ENCODE data around the gene CFAP299. TPM values are rescaled to one million over a fixed set of nuclear protein-coding genes. Genes with fewer than 3 reads are reported as not detected.
"Not testable (repeated sequence)": the region's sequence is repeated elsewhere in the genome, so short reads cannot be mapped to it uniquely, and the experiment has no call there.

Gene CFAP299
- total RNA-seq, 1 donor: 2.5 TPM

DNA sequence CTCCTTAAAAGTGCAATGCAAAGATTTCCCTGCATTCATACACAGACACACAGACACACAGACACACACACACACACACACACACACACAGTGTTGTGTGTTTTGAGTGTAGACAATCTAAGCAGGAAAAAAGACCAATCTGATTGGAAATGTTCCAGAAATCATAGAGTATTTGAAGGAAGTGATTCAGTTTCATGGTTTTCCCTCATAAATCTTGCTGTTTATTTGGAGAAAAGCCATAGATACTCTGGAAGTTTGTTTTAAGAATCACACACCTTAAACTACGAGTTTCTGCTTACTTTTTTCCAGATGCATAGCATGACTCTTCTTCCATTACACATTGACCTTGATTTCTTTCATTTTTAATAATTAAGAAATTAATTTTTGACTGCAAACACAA lies 396.5 kb downstream of the CFAP299 start:
- peak; percentile 13 for DNase-seq (ENCODE audit: insufficient read length, low spot score, missing footprints)

DNA sequence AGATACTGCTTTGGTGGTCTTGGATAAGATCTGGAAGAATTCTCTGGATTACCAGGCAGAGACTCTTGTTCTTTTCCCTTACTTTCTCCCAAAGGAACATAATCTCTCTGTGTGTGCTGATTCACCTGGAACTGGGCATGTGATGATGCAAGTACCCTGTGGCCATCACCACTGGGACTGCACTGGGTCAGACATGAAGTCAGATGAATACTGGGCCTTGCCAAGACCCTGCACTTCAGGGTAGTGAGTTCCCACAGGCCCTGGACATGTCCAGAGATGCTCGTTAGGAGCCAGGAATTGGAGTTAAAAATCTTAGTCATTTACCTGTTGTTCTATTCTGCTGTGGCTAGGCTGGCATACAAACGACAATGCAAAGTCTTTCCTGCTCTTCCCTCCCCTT lies 404.8 kb downstream of the CFAP299 start:
- Histone ChIP-seq H3K27me3 (ENCODE audit: insufficient read depth, low read length) (no peaks in the 10 kb centered on the region), H3K4me1 (ENCODE audit: insufficient read depth, low read length) (no peaks in the 10 kb centered on the region), H3K79me2 (ENCODE audit: insufficient read depth, low read length) (no peaks in the 10 kb centered on the region), H3K4me3 (ENCODE audit: insufficient read depth, low read length) (no peak overlapping the region), H4K20me1 (ENCODE audit: insufficient read depth, low read length) (no peaks in the 10 kb centered on the region), H2AFZ (ENCODE audit: low read length) (no peak overlapping the region), H3K36me3 (ENCODE audit: insufficient read depth, low read length) (no peaks in the 10 kb centered on the region), H3K4me2 (ENCODE audit: insufficient read depth, low read length) (no peak overlapping the region), H3K27ac (ENCODE audit: low read depth, low read length) (no peak overlapping the region), H3K9me3 (ENCODE audit: low read depth, low read length) (no peaks in the 10 kb centered on the region)
- TF ChIP-seq, protein P1, sequence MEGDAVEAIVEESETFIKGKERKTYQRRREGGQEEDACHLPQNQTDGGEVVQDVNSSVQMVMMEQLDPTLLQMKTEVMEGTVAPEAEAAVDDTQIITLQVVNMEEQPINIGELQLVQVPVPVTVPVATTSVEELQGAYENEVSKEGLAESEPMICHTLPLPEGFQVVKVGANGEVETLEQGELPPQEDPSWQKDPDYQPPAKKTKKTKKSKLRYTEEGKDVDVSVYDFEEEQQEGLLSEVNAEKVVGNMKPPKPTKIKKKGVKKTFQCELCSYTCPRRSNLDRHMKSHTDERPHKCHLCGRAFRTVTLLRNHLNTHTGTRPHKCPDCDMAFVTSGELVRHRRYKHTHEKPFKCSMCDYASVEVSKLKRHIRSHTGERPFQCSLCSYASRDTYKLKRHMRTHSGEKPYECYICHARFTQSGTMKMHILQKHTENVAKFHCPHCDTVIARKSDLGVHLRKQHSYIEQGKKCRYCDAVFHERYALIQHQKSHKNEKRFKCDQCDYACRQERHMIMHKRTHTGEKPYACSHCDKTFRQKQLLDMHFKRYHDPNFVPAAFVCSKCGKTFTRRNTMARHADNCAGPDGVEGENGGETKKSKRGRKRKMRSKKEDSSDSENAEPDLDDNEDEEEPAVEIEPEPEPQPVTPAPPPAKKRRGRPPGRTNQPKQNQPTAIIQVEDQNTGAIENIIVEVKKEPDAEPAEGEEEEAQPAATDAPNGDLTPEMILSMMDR (IDR thresholded peaks at IDR 0.05; ENCODE audit: extremely low read depth, low read depth, low read length): no peak
- no peak for DNase-seq (ENCODE audit: insufficient read length, low spot score, missing footprints)

More for the DNA sequence above, 396.5 kb downstream of the CFAP299 start:
- Histone ChIP-seq H3K4me2 (ENCODE audit: insufficient read depth, low read length) (no peak overlapping the region), H2AFZ (ENCODE audit: low read length) (no peak overlapping the region), H3K79me2 (ENCODE audit: insufficient read depth, low read length) (no peaks in the 10 kb centered on the region), H4K20me1 (ENCODE audit: insufficient read depth, low read length) (no peaks in the 10 kb centered on the region), H3K27me3 (ENCODE audit: insufficient read depth, low read length) (no peaks in the 10 kb centered on the region), H3K9me3 (ENCODE audit: low read depth, low read length) (no peaks in the 10 kb centered on the region), H3K36me3 (ENCODE audit: insufficient read depth, low read length) (no peaks in the 10 kb centered on the region), H3K27ac (ENCODE audit: low read depth, low read length) (no peak overlapping the region), H3K4me3 (ENCODE audit: insufficient read depth, low read length) (no peak overlapping the region), H3K4me1 (ENCODE audit: insufficient read depth, low read length) (no peaks in the 10 kb centered on the region)
- TF ChIP-seq, protein P1 (IDR thresholded peaks at IDR 0.05; ENCODE audit: extremely low read depth, low read depth, low read length): no peak

- not testable (repeated sequence) for H4K20me1 ChIP-seq (ENCODE audit: insufficient read depth, low read length); H3K4me3 ChIP-seq (ENCODE audit: insufficient read depth, low read length); H3K36me3 ChIP-seq (ENCODE audit: insufficient read depth, low read length); H3K27me3 ChIP-seq (ENCODE audit: insufficient read depth, low read length); DNase-seq (ENCODE audit: insufficient read length, low spot score, missing footprints); H3K9me3 ChIP-seq (ENCODE audit: low read depth, low read length); H3K4me2 ChIP-seq (ENCODE audit: insufficient read depth, low read length); H2AFZ ChIP-seq (ENCODE audit: low read length); H3K79me2 ChIP-seq (ENCODE audit: insufficient read depth, low read length); H3K4me1 ChIP-seq (ENCODE audit: insufficient read depth, low read length); H3K27ac ChIP-seq (ENCODE audit: low read depth, low read length)
Observed at GRCh38 chr4:80749558-80749957, 414.0 kb downstream of the CFAP299 start.

GRCh38 chr4:80751200-80751599 lies 415.7 kb downstream of the CFAP299 start:
- H3K27ac ChIP-seq (ENCODE audit: low read depth, low read length): no peak overlapping the region
- DNase-seq (ENCODE audit: insufficient read length, low spot score, missing footprints): no peak
- H3K4me1 ChIP-seq (ENCODE audit: insufficient read depth, low read length): no peaks in the 10 kb centered on the region
- H2AFZ ChIP-seq (ENCODE audit: low read length): no peak overlapping the region
- no peak overlapping the region for H3K4me2 ChIP-seq (ENCODE audit: insufficient read depth, low read length)
- H3K36me3 ChIP-seq (ENCODE audit: insufficient read depth, low read length): no peaks in the 10 kb centered on the region
- TF ChIP-seq, protein P1 (IDR thresholded peaks at IDR 0.05; ENCODE audit: extremely low read depth, low read depth, low read length): no peak
- no peaks in the 10 kb centered on the region for H3K79me2 ChIP-seq (ENCODE audit: insufficient read depth, low read length)
- H3K9me3 ChIP-seq (ENCODE audit: low read depth, low read length): no peaks in the 10 kb centered on the region
- H3K4me3 ChIP-seq (ENCODE audit: insufficient read depth, low read length): no peak overlapping the region
- H4K20me1 ChIP-seq (ENCODE audit: insufficient read depth, low read length): no peaks in the 10 kb centered on the region
- no peaks in the 10 kb centered on the region for H3K27me3 ChIP-seq (ENCODE audit: insufficient read depth, low read length)
